ENCODE measurements around the gene NGRN. TPM values are rescaled to one million over a fixed set of nuclear protein-coding genes. Genes with fewer than 3 reads are reported as not detected.
A peak's percentile ranks its signal among the peaks of the same experiment; 100 is the strongest.
"Not testable (repeated sequence)": the region's sequence is repeated elsewhere in the genome, so short reads cannot be mapped to it uniquely, and the experiment has no call there.

The NGRN gene
- polyA plus RNA-seq, 1 donor = 76.1 TPM

- H3K4me1 ChIP-seq (ENCODE audit: control insufficient read depth, insufficient read depth, low read length); DNase-seq; H3K4me3 ChIP-seq (ENCODE audit: low read length); H3K9me3 ChIP-seq (ENCODE audit: control insufficient read depth, low read depth, low read length); H3K27me3 ChIP-seq (ENCODE audit: control insufficient read depth, insufficient read depth, low read length); H3K27ac ChIP-seq (ENCODE audit: low read length); H3K36me3 ChIP-seq (ENCODE audit: control insufficient read depth, insufficient read depth, low read length): not testable (repeated sequence)
- 100% methylated on average over 1 of the region's 12 CpGs for WGBS (ENCODE audit: insufficient coverage, low lambda C conversion rate)
These were observed 13.0 kb downstream of the NGRN start for GRCh38 chr15:90278467-90278866.

- DNase-seq; H3K9me3 ChIP-seq (ENCODE audit: control insufficient read depth, low read depth, low read length); H3K27me3 ChIP-seq (ENCODE audit: control insufficient read depth, insufficient read depth, low read length); H3K4me3 ChIP-seq (ENCODE audit: low read length); H3K36me3 ChIP-seq (ENCODE audit: control insufficient read depth, insufficient read depth, low read length); H3K4me1 ChIP-seq (ENCODE audit: control insufficient read depth, insufficient read depth, low read length): not testable (repeated sequence)
- peak overlapping the region; percentile 38 for H3K27ac ChIP-seq (ENCODE audit: low read length)
- whole genome bisulfite sequencing (ENCODE audit: insufficient coverage, low lambda C conversion rate) = 80% methylated on average over 1 of the region's 5 CpGs
These were observed 15.3 kb downstream of the NGRN start for GRCh38 chr15:90280743-90281142.

GRCh38 chr15:90281637-90282036, 16.2 kb downstream of the NGRN start:
- H3K27ac ChIP-seq (ENCODE audit: low read length) = peak overlapping the region; percentile 38

GRCh38 chr15:90286678-90287077, 21.2 kb downstream of the NGRN start:
- H3K27me3 ChIP-seq (ENCODE audit: control insufficient read depth, insufficient read depth, low read length) = no peaks in the 10 kb centered on the region
- no peak overlapping the region for H3K27ac ChIP-seq (ENCODE audit: low read length)
- no peaks in the 10 kb centered on the region for H3K36me3 ChIP-seq (ENCODE audit: control insufficient read depth, insufficient read depth, low read length)
- H3K9me3 ChIP-seq (ENCODE audit: control insufficient read depth, low read depth, low read length) = no peaks in the 10 kb centered on the region
- H3K4me3 ChIP-seq (ENCODE audit: low read length) = no peak overlapping the region
- no peak for DNase-seq
- peaks cover 2% of the 10 kb centered on the region for H3K4me1 ChIP-seq (ENCODE audit: control insufficient read depth, insufficient read depth, low read length)

More at GRCh38 chr15:90281637-90282036, 16.2 kb downstream of the NGRN start:
- no CpG with 5 or more reads among the region's 6 CpGs for WGBS (ENCODE audit: insufficient coverage, low lambda C conversion rate)
- peak; percentile 73 to 86 for DNase-seq
- not testable (repeated sequence) for H3K9me3 ChIP-seq (ENCODE audit: control insufficient read depth, low read depth, low read length); H3K27me3 ChIP-seq (ENCODE audit: control insufficient read depth, insufficient read depth, low read length); H3K36me3 ChIP-seq (ENCODE audit: control insufficient read depth, insufficient read depth, low read length); H3K4me3 ChIP-seq (ENCODE audit: low read length); H3K4me1 ChIP-seq (ENCODE audit: control insufficient read depth, insufficient read depth, low read length)

GRCh38 chr15:90287101-90287500, 21.6 kb downstream of the NGRN start:
- WGBS (ENCODE audit: insufficient coverage, low lambda C conversion rate) = no CpG with 5 or more reads among the region's 5 CpGs
- H3K36me3 ChIP-seq (ENCODE audit: control insufficient read depth, insufficient read depth, low read length) = no peaks in the 10 kb centered on the region
- no peaks in the 10 kb centered on the region for H3K9me3 ChIP-seq (ENCODE audit: control insufficient read depth, low read depth, low read length)
- peaks cover 2% of the 10 kb centered on the region for H3K4me1 ChIP-seq (ENCODE audit: control insufficient read depth, insufficient read depth, low read length)
- H3K27ac ChIP-seq (ENCODE audit: low read length) = no peak overlapping the region
- no peaks in the 10 kb centered on the region for H3K27me3 ChIP-seq (ENCODE audit: control insufficient read depth, insufficient read depth, low read length)
- DNase-seq = no peak
- no peak overlapping the region for H3K4me3 ChIP-seq (ENCODE audit: low read length)

GRCh38 chr15:90287946-90288345, 22.5 kb downstream of the NGRN start:
- no peaks in the 10 kb centered on the region for H3K36me3 ChIP-seq (ENCODE audit: control insufficient read depth, insufficient read depth, low read length)
- no peak overlapping the region for H3K4me3 ChIP-seq (ENCODE audit: low read length)
- no peak overlapping the region for H3K27ac ChIP-seq (ENCODE audit: low read length)
- no peak for DNase-seq
- 100% methylated on average over 1 of the region's 6 CpGs for WGBS (ENCODE audit: insufficient coverage, low lambda C conversion rate)
- H3K27me3 ChIP-seq (ENCODE audit: control insufficient read depth, insufficient read depth, low read length) = no peaks in the 10 kb centered on the region
- H3K9me3 ChIP-seq (ENCODE audit: control insufficient read depth, low read depth, low read length) = no peaks in the 10 kb centered on the region
- H3K4me1 ChIP-seq (ENCODE audit: control insufficient read depth, insufficient read depth, low read length) = no peaks in the 10 kb centered on the region

GRCh38 chr15:90291679-90292356, 26.3 kb downstream of the NGRN start:
- no peak overlapping the region for H3K27ac ChIP-seq (ENCODE audit: low read length)
- no peaks in the 10 kb centered on the region for H3K36me3 ChIP-seq (ENCODE audit: control insufficient read depth, insufficient read depth, low read length)
- DNase-seq = peak in 1 of 2 donors; percentile 11
- no CpG with 5 or more reads among the region's 16 CpGs for WGBS (ENCODE audit: insufficient coverage, low lambda C conversion rate)
- H3K4me1 ChIP-seq (ENCODE audit: control insufficient read depth, insufficient read depth, low read length) = peaks cover 20% of the 10 kb centered on the region
- no peaks in the 10 kb centered on the region for H3K27me3 ChIP-seq (ENCODE audit: control insufficient read depth, insufficient read depth, low read length)
- H3K4me3 ChIP-seq (ENCODE audit: low read length) = no peak overlapping the region
- H3K9me3 ChIP-seq (ENCODE audit: control insufficient read depth, low read depth, low read length) = no peaks in the 10 kb centered on the region

GRCh38 chr15:90293040-90293810, 27.8 kb downstream of the NGRN start:
- peak overlapping the region; percentile 13 for H3K4me3 ChIP-seq (ENCODE audit: low read length)
- H3K36me3 ChIP-seq (ENCODE audit: control insufficient read depth, insufficient read depth, low read length); H3K9me3 ChIP-seq (ENCODE audit: control insufficient read depth, low read depth, low read length); H3K27me3 ChIP-seq (ENCODE audit: control insufficient read depth, insufficient read depth, low read length): not testable (repeated sequence)
- H3K4me1 ChIP-seq (ENCODE audit: control insufficient read depth, insufficient read depth, low read length) = peaks cover 20% of the 10 kb centered on the region
- 100% methylated on average over 1 of the region's 13 CpGs for WGBS (ENCODE audit: insufficient coverage, low lambda C conversion rate)
- H3K27ac ChIP-seq (ENCODE audit: low read length) = peak overlapping the region; percentile 67
- DNase-seq = peak; percentile 89 to 90

GRCh38 chr15:90294159-90294558, 28.7 kb downstream of the NGRN start:
- Histone ChIP-seq H3K4me1 (ENCODE audit: control insufficient read depth, insufficient read depth, low read length) (peaks cover 20% of the 10 kb centered on the region), H3K36me3 (ENCODE audit: control insufficient read depth, insufficient read depth, low read length) (no peaks in the 10 kb centered on the region), H3K4me3 (ENCODE audit: low read length) (peak overlapping the region; percentile 32), H3K27ac (ENCODE audit: low read length) (peak overlapping the region; percentile 67), H3K27me3 (ENCODE audit: control insufficient read depth, insufficient read depth, low read length) (no peaks in the 10 kb centered on the region), H3K9me3 (ENCODE audit: control insufficient read depth, low read depth, low read length) (no peaks in the 10 kb centered on the region)
- WGBS (ENCODE audit: insufficient coverage, low lambda C conversion rate) = no CpG with 5 or more reads among the region's 6 CpGs
- peak in 1 of 2 donors; percentile 27 for DNase-seq

- Histone ChIP-seq H3K4me1 (ENCODE audit: control insufficient read depth, insufficient read depth, low read length) (peaks cover 20% of the 10 kb centered on the region), H3K27me3 (ENCODE audit: control insufficient read depth, insufficient read depth, low read length) (no peaks in the 10 kb centered on the region), H3K9me3 (ENCODE audit: control insufficient read depth, low read depth, low read length) (no peaks in the 10 kb centered on the region), H3K4me3 (ENCODE audit: low read length) (peak overlapping the region; percentile 32), H3K36me3 (ENCODE audit: control insufficient read depth, insufficient read depth, low read length) (no peaks in the 10 kb centered on the region), H3K27ac (ENCODE audit: low read length) (peak overlapping the region; percentile 47)
- WGBS (ENCODE audit: insufficient coverage, low lambda C conversion rate) = no CpG with 5 or more reads among the region's 16 CpGs
- DNase-seq = peak in 1 of 2 donors; percentile 5
These were observed 29.3 kb downstream of the NGRN start for GRCh38 chr15:90294601-90295269.
